ENCODE results near the gene ARPC5L.

ARPC5L gene

GRCh38 chr9:124868511-124869465 is 6.9 kb downstream of the ARPC5L start:
- peak; percentile 64 for DNase-seq (ENCODE audit: low read depth)

GRCh38 chr9:124869466-124869985 is 7.6 kb downstream of the ARPC5L start:
- DNase-seq (ENCODE audit: low read depth), result no peak

- DNase-seq (ENCODE audit: low read depth), result no peak
These were observed 8.1 kb downstream of the ARPC5L start for GRCh38 chr9:124869986-124870560.

- DNase-seq (ENCODE audit: low read depth), result no peak
These were observed 8.8 kb downstream of the ARPC5L start for GRCh38 chr9:124870723-124871122.

- DNase-seq (ENCODE audit: low read depth), result no peak
These were observed 9.2 kb downstream of the ARPC5L start for GRCh38 chr9:124871156-124871561.

- no peak for DNase-seq (ENCODE audit: low read depth)
These were observed 11.7 kb downstream of the ARPC5L start for GRCh38 chr9:124873664-124874063.

GRCh38 chr9:124875501-124875900 is 13.6 kb downstream of the ARPC5L start:
- DNase-seq (ENCODE audit: low read depth), result no peak

GRCh38 chr9:124877021-124877782 is 15.3 kb downstream of the ARPC5L start:
- DNase-seq (ENCODE audit: low read depth), result no peak

- DNase-seq (ENCODE audit: low read depth), result no peak
These were observed 16.1 kb downstream of the ARPC5L start for GRCh38 chr9:124878021-124878420.

- DNase-seq (ENCODE audit: low read depth), result no peak
These were observed 16.6 kb downstream of the ARPC5L start for GRCh38 chr9:124878518-124878917.

GRCh38 chr9:124879226-124879625 is 17.3 kb downstream of the ARPC5L start:
- DNase-seq (ENCODE audit: low read depth), result no peak

GRCh38 chr9:124880501-124880900 is 18.6 kb downstream of the ARPC5L start:
- DNase-seq (ENCODE audit: low read depth), result no peak

- no peak for DNase-seq (ENCODE audit: low read depth)
These were observed 19.3 kb downstream of the ARPC5L start for GRCh38 chr9:124881138-124881743.

- DNase-seq (ENCODE audit: low read depth), result no peak
These were observed 20.3 kb downstream of the ARPC5L start for GRCh38 chr9:124882231-124882630.

- no peak for DNase-seq (ENCODE audit: low read depth)
These were observed 22.4 kb downstream of the ARPC5L start for GRCh38 chr9:124884376-124884775.

GRCh38 chr9:124885551-124885950 is 23.6 kb downstream of the ARPC5L start:
- DNase-seq (ENCODE audit: low read depth), result no peak

GRCh38 chr9:124886461-124886860 is 24.5 kb downstream of the ARPC5L start:
- no peak for DNase-seq (ENCODE audit: low read depth)

GRCh38 chr9:124886866-124887492 is 25.0 kb downstream of the ARPC5L start:
- no peak for DNase-seq (ENCODE audit: low read depth)

GRCh38 chr9:124887832-124888231 is 25.9 kb downstream of the ARPC5L start:
- no peak for DNase-seq (ENCODE audit: low read depth)

GRCh38 chr9:124889006-124889405 is 27.1 kb downstream of the ARPC5L start:
- DNase-seq (ENCODE audit: low read depth), result no peak

- DNase-seq (ENCODE audit: low read depth), result no peak
These were observed 28.2 kb downstream of the ARPC5L start for GRCh38 chr9:124890179-124890578.
